Endothelial cell of umbilical vein (primary cell): Measurements from ENCODE around the gene FMNL2.

Source experiments
- POLR2AphosphoS5 ChIP-seq: IDR thresholded peaks from 2 replicates; pipeline ENCODE4 v1.6.1; 2012; ENCODE audit warnings: low read depth, mild to moderate bottlenecking, control low read depth, low read length, moderate library complexity; ENCODE audit not compliant: insufficient read depth
- TF ChIP-seq, protein P1 (sequence below), 2 donors: IDR thresholded peaks; 1 replicate in 1 of 2; 2 replicates in 1 of 2; pipeline ENCODE4 v1.5.1; 2011; ENCODE audit warnings: low read length in 2 of 2, mild to moderate bottlenecking in 2 of 2, moderate library complexity in 2 of 2, control low read depth in 1 of 2, inconsistent platforms in 1 of 2, low read depth in 1 of 2; ENCODE audit not compliant: insufficient read depth in 1 of 2; ENCODE audit errors: extremely low read depth in 1 of 2
- TF ChIP-seq, protein P2 (sequence below): IDR thresholded peaks from 2 replicates; pipeline ENCODE4 v1.6.1; 2011; ENCODE audit not compliant: insufficient read depth, insufficient read length

DNA sequence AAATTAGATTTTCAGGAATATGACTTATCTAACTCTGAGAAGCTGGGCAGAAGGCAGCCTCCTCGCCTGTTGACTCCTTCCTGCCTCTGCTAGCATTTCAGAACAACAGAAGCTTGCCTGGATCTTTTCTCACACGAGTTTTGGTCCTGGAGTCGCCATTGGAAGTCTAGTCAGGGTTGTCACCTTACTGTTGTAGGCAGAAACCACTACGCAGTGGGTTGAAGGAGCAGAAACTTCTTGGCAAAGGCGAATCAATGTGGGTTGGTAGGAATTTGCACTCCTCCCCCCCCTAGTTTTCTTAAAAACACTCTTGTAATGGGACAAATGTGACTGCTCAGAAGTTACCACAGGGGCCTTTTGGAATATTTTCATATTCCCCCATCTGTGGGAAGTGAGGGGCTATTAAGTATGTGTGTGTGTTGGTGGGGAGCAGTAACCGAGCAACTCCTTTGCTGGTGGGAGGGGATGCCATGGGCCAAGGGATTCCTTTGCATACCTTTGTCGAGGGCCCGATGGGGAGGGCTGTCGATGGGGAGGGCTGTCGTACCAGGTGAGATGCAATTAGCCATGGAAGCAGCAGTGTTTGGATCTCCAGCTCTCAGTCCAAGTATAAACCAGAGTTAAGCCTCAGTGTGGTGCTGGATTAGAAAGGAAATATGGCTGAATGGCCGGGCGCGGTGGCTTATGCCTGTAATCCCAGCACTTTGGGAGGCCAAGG, 117.4 kb downstream of the FMNL2 start:
- no peak for TF ChIP-seq POLR2AphosphoS5
- TF ChIP-seq, protein P1, sequence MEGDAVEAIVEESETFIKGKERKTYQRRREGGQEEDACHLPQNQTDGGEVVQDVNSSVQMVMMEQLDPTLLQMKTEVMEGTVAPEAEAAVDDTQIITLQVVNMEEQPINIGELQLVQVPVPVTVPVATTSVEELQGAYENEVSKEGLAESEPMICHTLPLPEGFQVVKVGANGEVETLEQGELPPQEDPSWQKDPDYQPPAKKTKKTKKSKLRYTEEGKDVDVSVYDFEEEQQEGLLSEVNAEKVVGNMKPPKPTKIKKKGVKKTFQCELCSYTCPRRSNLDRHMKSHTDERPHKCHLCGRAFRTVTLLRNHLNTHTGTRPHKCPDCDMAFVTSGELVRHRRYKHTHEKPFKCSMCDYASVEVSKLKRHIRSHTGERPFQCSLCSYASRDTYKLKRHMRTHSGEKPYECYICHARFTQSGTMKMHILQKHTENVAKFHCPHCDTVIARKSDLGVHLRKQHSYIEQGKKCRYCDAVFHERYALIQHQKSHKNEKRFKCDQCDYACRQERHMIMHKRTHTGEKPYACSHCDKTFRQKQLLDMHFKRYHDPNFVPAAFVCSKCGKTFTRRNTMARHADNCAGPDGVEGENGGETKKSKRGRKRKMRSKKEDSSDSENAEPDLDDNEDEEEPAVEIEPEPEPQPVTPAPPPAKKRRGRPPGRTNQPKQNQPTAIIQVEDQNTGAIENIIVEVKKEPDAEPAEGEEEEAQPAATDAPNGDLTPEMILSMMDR (IDR thresholded peaks at IDR 0.05; ENCODE audit: extremely low read depth in 1 of 2, insufficient read depth in 1 of 2, low read depth in 1 of 2, low read length in 2 of 2), result no peak
- TF ChIP-seq, protein P2, sequence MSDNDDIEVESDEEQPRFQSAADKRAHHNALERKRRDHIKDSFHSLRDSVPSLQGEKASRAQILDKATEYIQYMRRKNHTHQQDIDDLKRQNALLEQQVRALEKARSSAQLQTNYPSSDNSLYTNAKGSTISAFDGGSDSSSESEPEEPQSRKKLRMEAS, result no peak
